Right lobe of liver (tissue), 6 donors: ENCODE data around the gene RAP1GAP. TPM values are rescaled to one million over a fixed set of nuclear protein-coding genes. Genes with fewer than 3 reads are reported as not detected.

Experiments used
- ATAC-seq, 4 donors: fragments of 200-7000 bp; cut with Tn5 transposase; one replicate each; pipeline ENCODE4 v1.9.1; 2020; ENCODE audit warnings: mild to moderate bottlenecking in 4 of 4, moderate library complexity in 4 of 4
- DNase-seq, 3 donors: peaks; one replicate each; pipeline ENCODE4 v3.0.0-alpha.2; 2020
- H3K27ac ChIP-seq, 3 donors: fragments of 200-600 bp; one replicate each; pipeline ENCODE4 v1.8.0; 2022
- H3K27me3 ChIP-seq, 2 donors: fragments of 200-600 bp; one replicate each; pipeline ENCODE4 v1.8.0; 2022
- H3K36me3 ChIP-seq, 4 donors: fragments of 200-600 bp; sonication (generic) in 1 of 4; one replicate each; pipeline versions ENCODE4 v1.5.1 to v1.8.0; 2017 to 2022; ENCODE audit warnings: control low read depth in 1 of 4
- H3K4me1 ChIP-seq, 4 donors: fragments of 200-600 bp; sonication (generic) in 1 of 4; one replicate each; pipeline versions ENCODE4 v1.5.1 to v1.8.0; 2017 to 2022; ENCODE audit warnings: control low read depth in 1 of 4
- H3K4me3 ChIP-seq, 3 donors: fragments of 200-600 bp; one replicate each; pipeline ENCODE4 v1.8.0; 2022
- H3K9me3 ChIP-seq, 4 donors: fragments of 200-600 bp; sonication (generic) in 1 of 4; one replicate each; pipeline versions ENCODE4 v1.5.1 to v1.8.0; 2017 to 2022; ENCODE audit warnings: control low read depth in 1 of 4
- CTCF ChIP-seq, 4 donors: fragments of 200-600 bp in 3 of 4; fragments of 450-650 bp in 1 of 4; IDR thresholded peaks; one replicate each; pipeline versions ENCODE4 v1.5.1 to v1.8.0; 2016 to 2022; ENCODE audit warnings: antibody characterized with exemption in 4 of 4, mild to moderate bottlenecking in 2 of 4
- POLR2A ChIP-seq: fragments of 450-650 bp; IDR thresholded peaks from one replicate; pipeline ENCODE4 v1.6.1; 2017; ENCODE audit warnings: antibody characterized with exemption, mild to moderate bottlenecking
- WGBS: methylation state at CpG from one replicate; pipeline ENCODE4 v1.1.6; 2018; ENCODE audit warnings: low coverage, low lambda C conversion rate; ENCODE audit not compliant: insufficient coverage; ENCODE audit errors: missing lambda C conversion rate; 5-methylcytosine and 5-hydroxymethylcytosine counted together
- intact Hi-C, 2 donors: fragments of 100-400 bp; cut with DNase I; formaldehyde crosslinking; loops; one replicate each; pipeline versions ENCODE4 v1.11.2 to v1.14.1; 2022
- total RNA-seq, 6 experiments: library from RNA; depleted of rRNA in 2 of 6; stranded (reverse); fragments of >200 nt in 2 of 6; fragmentation: NEBNext Ultra II Directional in 3 of 6; extraction: Animal tissue kit (Norgen Biotek cat#: 25700) in 3 of 6; gene quantifications; one replicate each; pipeline versions ENCODE4 v1.1.0 to v1.2.4, GENCODE V29; 2016 to 2023
- donor health status: DM: no; HTN: yes; CAD: no.
- donor health status: DM: no; HTN: no; CAD: no.
- donor health status: DM: no; HTN: no; CAD: no.
- donor health status: DM: no; HTN: yes; CAD: no.
- donor health status: DM: no; HTN: yes; CAD: no.

Gene RAP1GAP
- total RNA-seq, 6 experiments from 2014 or later: 8.0 to 38.1 (median 22.2) TPM

GRCh38 chr1:21670059-21670881 lies 1.1 kb upstream of the RAP1GAP start:
- H3K27me3 ChIP-seq: no peaks in the 10 kb centered on the region
- H3K27ac ChIP-seq: peak overlapping the region in 2 of 3 donors; percentile 3 to 48
- 42% methylated on average over 12 of the region's 16 CpGs for WGBS
- H3K9me3 ChIP-seq: no peaks in the 10 kb centered on the region
- peak overlapping the region in 1 of 3 donors; percentile 55 for H3K4me3 ChIP-seq
- intact Hi-C loops: no loop called here
- no peak for DNase-seq
- no peak for ATAC-seq
- TF ChIP-seq POLR2A (no peak), CTCF (IDR thresholded peaks at IDR 0.05) (no peak)
- no peaks in the 10 kb centered on the region for H3K36me3 ChIP-seq
- H3K4me1 ChIP-seq: peaks cover 0 to 34% (median 10%) of the 10 kb centered on the region in 4 donors

DNA sequence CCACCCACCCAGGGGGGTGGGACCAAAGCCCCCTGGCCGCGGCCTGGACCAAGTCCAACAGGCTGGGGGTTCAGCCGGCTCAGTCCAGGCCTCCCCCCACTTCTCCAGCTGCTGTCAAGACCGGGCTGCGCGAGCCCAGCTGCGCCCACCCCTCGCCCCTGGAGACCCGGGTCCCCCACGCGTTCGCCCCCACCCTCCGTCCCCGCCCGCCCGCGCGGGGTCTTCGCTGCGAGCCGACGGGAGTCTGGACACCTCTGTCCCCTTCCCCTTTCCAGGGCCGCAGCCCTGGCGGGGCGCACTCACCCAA lies 253 bp downstream of the RAP1GAP start:
- Histone ChIP-seq H3K27ac (peak overlapping the region in 1 of 3 donors; percentile 54), H3K4me1 (peaks cover 0 to 34% (median 10%) of the 10 kb centered on the region in 4 donors), H3K36me3 (no peaks in the 10 kb centered on the region), H3K4me3 (peak overlapping the region; percentile 53 to 58 (median 55)), H3K9me3 (no peaks in the 10 kb centered on the region), H3K27me3 (no peaks in the 10 kb centered on the region)
- WGBS: no CpG with 5 or more reads among the region's 25 CpGs
- no peak for TF ChIP-seq CTCF (IDR thresholded peaks at IDR 0.05)
- TF ChIP-seq POLR2A: no peak
- intact Hi-C loops: loop anchor here (10.0 kb wide), 2 partner anchors 154 to 294 kb away; no protein-coding TSS in a partner anchor
- DNase-seq (peak in 1 of 3 donors; percentile 48), ATAC-seq (no peak)

GRCh38 chr1:21668232-21668950 lies 766 bp downstream of the RAP1GAP start:
- no peak overlapping the region for H3K27ac ChIP-seq
- 31% methylated on average over 10 of the region's 33 CpGs for WGBS

More at GRCh38 chr1:21668232-21668950, 766 bp downstream of the RAP1GAP start:
- Histone ChIP-seq H3K9me3 (no peaks in the 10 kb centered on the region), H3K27me3 (no peaks in the 10 kb centered on the region), H3K4me3 (peak overlapping the region; percentile 53 to 58 (median 55)), H3K4me1 (peaks cover 0 to 31% (median 8%) of the 10 kb centered on the region in 4 donors), H3K36me3 (no peaks in the 10 kb centered on the region)
- TF ChIP-seq CTCF (IDR thresholded peaks at IDR 0.05) (no peak), POLR2A (no peak)
- DNase-seq (peak in 1 of 3 donors; percentile 47), ATAC-seq (no peak)
- intact Hi-C loops: loop anchor here (10.0 kb wide), 2 partner anchors 154 to 294 kb away; no protein-coding TSS in a partner anchor
